Measurements from ENCODE around the gene FOXD1. TPM values are rescaled to one million over a fixed set of nuclear protein-coding genes. Genes with fewer than 3 reads are reported as not detected.

Gene FOXD1
- total and polyA plus RNA-seq, 2 donors (not counting 3 experiments of a cell fraction or from before 2014, with no cell fraction given): 0.06 to 0.20 TPM

DNA sequence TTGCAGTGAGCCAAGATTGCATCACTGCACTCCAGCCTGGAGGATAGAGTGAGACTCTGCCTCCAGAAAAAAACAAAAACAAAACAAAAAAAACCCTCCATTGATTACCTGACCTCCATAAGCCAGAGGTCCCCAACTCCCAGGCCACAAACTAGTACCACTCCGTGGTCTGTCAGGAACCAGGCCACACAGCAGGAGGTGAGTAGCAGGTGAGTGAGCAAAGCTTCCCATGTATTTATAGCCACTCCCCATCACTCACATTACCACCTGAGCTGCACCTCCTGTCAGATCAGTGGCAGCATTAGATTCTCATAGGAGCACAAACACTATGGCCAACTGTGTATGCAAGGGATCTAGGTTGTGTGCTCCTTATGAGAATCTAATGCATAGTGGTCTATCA is 35.9 kb upstream of the FOXD1 start:
- no TSS peak for BruUV-seq (replicated peaks)

More for the DNA sequence above, 35.9 kb upstream of the FOXD1 start:
- no peaks in the 10 kb centered on the region for H4K20me1 ChIP-seq (replicated peaks; ENCODE audit: control insufficient read depth, extremely low read depth, insufficient read depth, low read length)
- H3K9me1 ChIP-seq (replicated peaks; ENCODE audit: control insufficient read depth, extremely low read depth, insufficient read depth, low read length): no peaks in the 10 kb centered on the region
- no peak overlapping the region for H3K4me3 ChIP-seq (replicated peaks in 1 of 3; ENCODE audit: insufficient read depth in 1 of 3, low read depth in 1 of 3, low read length in 3 of 3)
- H3K27ac ChIP-seq (ENCODE audit: insufficient read depth, low read depth, low read length): no peak overlapping the region
- no peak overlapping the region for H3K9ac ChIP-seq (replicated peaks; ENCODE audit: extremely low read depth, insufficient read depth, low read length)
- ChIA-PET CTCF (interaction anchor here (1.7 kb wide), 1 partner anchor 9 kb away, joined by 4 read pairs; no protein-coding TSS in a partner anchor), POLR2A (no interaction called here)
- intact Hi-C loops (cut with micrococcal nuclease): no loop called here
- FAIRE-seq: no peak
- no peaks in the 10 kb centered on the region for H3K36me3 ChIP-seq (ENCODE audit: control insufficient read depth in 2 of 2, extremely low read depth in 1 of 2, insufficient read depth in 2 of 2, low read length in 2 of 2)
- peaks cover 42 to 56% of the 10 kb centered on the region in 2 experiments for H3K27me3 ChIP-seq (ENCODE audit: control insufficient read depth in 2 of 2, insufficient read depth in 2 of 2, low read length in 2 of 2)
- dilution Hi-C loops (cut with MboI; ENCODE audit: extremely low pct_ligation_motif_present, low sequenced_read_pairs): no loop called here
- no peaks in the 10 kb centered on the region for H3K4me1 ChIP-seq (ENCODE audit: control insufficient read depth, extremely low read depth, insufficient read depth, low read length)
- H3K9me3 ChIP-seq (replicated peaks; ENCODE audit: control insufficient read depth, insufficient read depth, low read length): no peaks in the 10 kb centered on the region
- TF ChIP-seq POLR2AphosphoS5 (IDR thresholded peaks at IDR 0.05; ENCODE audit: insufficient read depth, low read depth, low read length) (no peak), GATA2 (IDR thresholded peaks at IDR 0.05; ENCODE audit: insufficient read depth, insufficient read length, low read depth, low read length) (no peak), EZH2 (IDR thresholded peaks at IDR 0.05; ENCODE audit: borderline replicate concordance, low read depth, low read length, severe bottlenecking) (no peak), JUN (IDR thresholded peaks at IDR 0.05; ENCODE audit: borderline replicate concordance, insufficient read depth, insufficient read length, low read depth) (no peak), POLR2A (IDR thresholded peaks at IDR 0.05; ENCODE audit: low read depth, low read length) (no peak), MYC (IDR thresholded peaks at IDR 0.05; ENCODE audit: low read depth, low read length) (no peak), FOS (IDR thresholded peaks at IDR 0.05; ENCODE audit: borderline replicate concordance, insufficient read depth, low read length) (no peak)
- TF ChIP-seq, protein P1, sequence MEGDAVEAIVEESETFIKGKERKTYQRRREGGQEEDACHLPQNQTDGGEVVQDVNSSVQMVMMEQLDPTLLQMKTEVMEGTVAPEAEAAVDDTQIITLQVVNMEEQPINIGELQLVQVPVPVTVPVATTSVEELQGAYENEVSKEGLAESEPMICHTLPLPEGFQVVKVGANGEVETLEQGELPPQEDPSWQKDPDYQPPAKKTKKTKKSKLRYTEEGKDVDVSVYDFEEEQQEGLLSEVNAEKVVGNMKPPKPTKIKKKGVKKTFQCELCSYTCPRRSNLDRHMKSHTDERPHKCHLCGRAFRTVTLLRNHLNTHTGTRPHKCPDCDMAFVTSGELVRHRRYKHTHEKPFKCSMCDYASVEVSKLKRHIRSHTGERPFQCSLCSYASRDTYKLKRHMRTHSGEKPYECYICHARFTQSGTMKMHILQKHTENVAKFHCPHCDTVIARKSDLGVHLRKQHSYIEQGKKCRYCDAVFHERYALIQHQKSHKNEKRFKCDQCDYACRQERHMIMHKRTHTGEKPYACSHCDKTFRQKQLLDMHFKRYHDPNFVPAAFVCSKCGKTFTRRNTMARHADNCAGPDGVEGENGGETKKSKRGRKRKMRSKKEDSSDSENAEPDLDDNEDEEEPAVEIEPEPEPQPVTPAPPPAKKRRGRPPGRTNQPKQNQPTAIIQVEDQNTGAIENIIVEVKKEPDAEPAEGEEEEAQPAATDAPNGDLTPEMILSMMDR (IDR thresholded peaks at IDR 0.05; ENCODE audit: extremely low read depth in 1 of 2, insufficient read depth in 1 of 2, low read depth in 1 of 2, low read length in 2 of 2): no peak
- TF ChIP-seq, protein P2, sequence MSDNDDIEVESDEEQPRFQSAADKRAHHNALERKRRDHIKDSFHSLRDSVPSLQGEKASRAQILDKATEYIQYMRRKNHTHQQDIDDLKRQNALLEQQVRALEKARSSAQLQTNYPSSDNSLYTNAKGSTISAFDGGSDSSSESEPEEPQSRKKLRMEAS (IDR thresholded peaks at IDR 0.05; ENCODE audit: insufficient read depth, insufficient read length): no peak
- no peak overlapping the region for H3K4me2 ChIP-seq (ENCODE audit: insufficient read depth, low read length)
- no peak overlapping the region for H2AFZ ChIP-seq (ENCODE audit: low read depth, low read length)
- H3K79me2 ChIP-seq (ENCODE audit: control insufficient read depth, insufficient read depth, low read length): no peaks in the 10 kb centered on the region
- DNase-seq (ENCODE audit: low read depth, low spot score): no peak
